GM15510 (cell line): Measurements from ENCODE around the gene CTNNA2.

ENCODE experiments used
- POLR2A ChIP-seq: IDR thresholded peaks from 3 replicates; pipeline ENCODE4 v1.6.1; 2011; ENCODE audit warnings: borderline replicate concordance; ENCODE audit not compliant: insufficient read length; ENCODE audit errors: extremely low read depth

CTNNA2 gene

DNA sequence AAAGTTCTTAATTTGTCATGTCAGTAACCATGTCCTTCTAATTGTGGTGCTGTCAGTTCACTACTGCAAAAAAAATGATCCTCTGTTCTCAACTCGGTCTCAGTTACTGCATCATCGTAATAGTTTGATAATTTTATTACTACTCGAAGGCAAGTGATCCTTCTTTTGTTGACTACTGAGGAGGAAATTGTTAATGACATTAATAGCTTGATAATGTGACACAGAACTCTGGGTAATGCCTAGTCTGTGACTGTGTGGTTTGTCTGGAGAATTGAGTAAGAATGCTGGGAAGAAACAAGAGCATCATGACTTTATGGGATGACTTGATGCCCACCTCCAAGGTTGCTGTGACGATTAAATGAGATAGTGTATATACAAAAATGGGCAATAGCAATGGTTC, 524.5 kb downstream of the CTNNA2 start:
- no peak for TF ChIP-seq POLR2A

DNA sequence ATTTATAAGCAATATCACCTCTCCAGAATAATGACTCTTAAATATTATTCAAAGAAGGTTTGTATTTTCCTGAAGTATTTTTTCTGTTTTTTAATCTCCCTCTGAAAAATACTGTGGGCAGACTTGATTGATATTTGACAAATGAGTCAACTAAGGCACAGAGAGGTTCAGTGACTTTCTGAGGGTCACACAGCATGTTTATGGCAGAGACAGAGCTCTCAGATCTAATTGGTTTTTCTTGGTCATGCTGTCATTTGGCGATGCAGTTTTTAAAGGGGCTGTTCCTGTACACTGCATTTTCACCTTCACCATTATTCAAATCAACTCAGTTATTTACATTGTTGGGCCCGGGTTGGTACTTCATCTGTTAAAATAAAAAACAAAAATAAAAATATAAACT, 527.4 kb downstream of the CTNNA2 start:
- TF ChIP-seq POLR2A: no peak

DNA sequence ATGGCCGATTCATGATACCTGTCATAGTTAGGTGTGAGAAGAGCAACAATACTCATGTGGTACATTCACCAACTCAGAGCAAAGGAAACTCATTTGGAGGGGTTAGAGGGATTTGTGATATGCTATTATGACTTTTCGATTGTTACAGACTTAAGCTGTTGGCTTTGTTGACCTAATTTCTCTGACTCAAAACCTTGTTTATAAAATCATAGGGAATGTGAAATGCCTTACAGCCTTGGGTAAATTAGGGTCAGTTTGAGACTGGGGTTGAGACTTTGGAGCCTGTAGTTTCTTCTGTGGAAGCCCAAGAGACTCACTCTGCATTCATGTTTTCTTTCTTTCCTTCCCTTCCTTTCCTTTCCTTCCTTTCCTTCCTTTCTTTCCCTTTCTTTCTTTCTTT, 529.8 kb downstream of the CTNNA2 start:
- TF ChIP-seq POLR2A: no peak

DNA sequence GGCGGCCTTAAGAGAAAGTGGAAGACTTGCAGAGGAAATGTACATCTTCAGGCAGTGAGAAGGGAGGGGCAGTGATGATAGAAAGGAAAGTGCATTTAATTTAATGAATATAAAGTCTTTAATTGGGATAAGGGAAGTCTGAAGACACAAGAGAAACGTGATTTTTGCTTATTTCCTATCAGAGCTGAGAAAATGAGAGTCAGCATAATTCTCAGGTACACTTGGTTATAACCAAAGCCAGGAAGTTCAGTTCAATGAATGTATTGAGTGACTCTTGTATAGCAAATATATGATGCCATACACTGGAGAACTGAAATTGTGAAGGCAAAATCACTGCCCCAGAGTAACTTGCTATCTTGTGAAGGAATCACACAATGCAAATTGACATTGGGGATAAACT, 535.4 kb downstream of the CTNNA2 start:
- no peak for TF ChIP-seq POLR2A

DNA sequence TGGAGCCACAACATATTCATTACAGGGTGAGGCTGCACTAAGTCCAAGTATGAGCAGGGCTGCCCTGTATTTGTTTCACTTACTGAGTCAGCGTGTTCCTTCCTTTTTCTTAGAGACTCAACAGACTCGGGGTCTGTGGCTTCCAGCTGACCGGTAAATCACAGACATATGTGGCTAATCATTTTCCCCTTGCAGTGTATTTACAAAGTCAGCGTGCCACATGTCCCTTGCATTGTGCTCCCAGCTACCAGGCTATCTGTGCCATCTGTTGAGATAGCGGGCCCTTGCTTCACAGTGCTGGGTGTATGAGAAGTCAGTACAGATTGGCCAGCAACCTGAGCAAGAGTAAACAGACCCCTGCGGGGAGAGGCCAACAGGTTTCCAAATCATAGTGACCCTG, 537.4 kb downstream of the CTNNA2 start:
- no peak for TF ChIP-seq POLR2A

DNA sequence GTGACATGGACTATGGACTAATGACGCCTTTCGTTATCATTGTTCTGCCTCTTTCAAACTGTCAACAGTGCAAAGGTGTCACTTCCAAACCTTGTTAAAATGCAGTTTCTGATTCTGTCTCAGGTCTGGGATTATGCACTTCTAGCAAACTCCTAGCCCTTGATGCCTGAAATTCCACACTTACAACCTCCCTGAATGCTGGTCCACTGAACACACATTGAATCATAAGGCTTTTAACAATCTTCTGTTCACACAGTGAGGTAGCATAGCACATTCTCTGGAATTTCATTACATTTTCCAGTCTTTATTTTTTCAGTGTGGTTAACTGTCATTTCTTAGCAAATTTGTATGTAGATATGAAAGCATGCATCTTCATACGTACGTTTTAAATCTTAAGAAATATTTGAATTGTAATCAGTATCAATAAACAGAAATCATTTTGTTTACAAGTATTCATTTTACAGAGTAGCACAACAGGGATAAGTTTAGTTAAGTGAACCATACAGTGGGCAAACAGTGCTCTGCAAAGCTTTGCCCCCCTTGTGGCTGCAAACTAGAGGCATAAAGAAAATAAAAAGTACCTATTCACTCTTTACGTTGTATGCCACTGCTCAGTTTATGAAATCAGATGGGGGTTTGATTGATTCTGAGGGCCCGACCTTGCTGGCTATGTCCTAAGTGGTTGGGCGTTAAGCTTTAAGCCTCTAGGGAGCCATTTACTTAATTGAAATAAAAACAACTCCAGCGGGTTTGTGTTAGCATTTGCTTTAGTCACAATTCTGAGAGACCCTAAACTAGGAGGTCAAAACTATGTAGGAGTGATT, 540.9 kb downstream of the CTNNA2 start:
- TF ChIP-seq POLR2A: no peak

DNA sequence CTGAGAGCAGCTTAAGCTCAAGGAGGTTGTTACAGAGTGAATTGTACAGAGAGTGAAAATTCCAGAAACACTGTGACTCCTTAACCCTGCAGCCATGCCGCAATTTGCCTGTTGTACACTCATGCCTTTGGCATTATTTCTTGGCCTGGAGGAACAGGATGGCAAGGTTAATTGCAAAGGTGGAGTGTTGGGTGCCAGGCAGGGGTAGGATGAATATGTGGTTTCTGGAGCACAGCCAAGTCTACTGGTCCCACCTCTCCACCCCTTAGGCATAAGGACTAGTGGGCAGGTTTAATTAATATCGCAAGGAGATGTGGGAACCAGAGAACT, 541.5 kb downstream of the CTNNA2 start:
- no peak for TF ChIP-seq POLR2A

DNA sequence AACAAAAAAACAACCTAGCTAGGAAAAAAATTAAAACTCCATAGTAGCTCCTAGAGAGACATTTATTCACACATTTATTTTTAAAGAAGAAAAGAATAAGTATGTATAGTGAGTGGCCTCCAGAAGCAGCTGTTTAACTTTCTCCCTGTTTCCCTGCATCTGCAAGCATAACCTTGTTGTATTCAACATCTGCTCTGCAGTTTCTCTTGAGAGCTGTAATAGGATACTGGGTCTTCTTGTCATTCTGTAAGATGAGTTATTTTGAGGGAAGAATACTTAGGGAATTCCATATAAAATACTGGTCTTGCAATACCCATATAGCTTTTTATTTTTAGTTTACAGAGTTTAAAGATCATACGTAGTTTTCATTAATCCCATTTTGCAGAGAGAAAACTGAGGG, 545.1 kb downstream of the CTNNA2 start:
- TF ChIP-seq POLR2A: no peak

DNA sequence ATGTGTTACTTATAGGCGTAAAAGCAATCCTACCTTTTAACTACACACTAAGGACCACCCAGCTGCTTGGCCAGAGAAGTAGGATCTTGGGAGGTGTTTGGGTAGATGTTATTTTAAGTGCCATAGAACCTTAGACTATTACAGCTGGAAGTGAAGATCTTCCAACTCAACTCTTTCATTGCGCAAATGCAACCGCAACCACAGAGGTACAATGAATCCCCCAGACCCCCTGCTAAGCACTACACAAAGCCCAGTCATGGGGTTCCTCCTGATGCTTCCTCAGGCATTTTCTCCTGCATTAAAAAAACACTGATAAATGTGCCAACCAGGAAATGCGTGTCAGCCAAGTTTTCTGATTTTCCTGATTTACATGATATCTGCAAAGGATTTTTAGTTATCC, 545.7 kb downstream of the CTNNA2 start:
- TF ChIP-seq POLR2A: no peak

DNA sequence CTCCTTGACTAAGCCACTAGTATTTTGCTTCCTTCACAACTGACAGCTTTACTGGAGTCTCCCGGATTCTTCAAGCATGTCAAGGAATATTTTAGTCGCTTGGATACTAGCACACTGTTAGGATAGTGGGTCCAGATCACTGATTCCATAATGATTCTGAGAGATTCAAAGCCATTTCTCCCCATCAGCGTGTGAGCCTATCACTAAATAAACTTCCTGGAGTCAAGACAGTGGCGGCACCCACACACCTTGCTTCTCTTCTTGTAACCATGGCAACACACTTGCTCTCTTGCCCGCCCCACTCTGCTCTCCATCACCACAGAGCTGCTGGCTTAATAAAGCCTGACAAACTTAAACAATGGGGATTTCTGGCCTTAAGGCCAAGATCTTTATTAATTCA, 546.6 kb downstream of the CTNNA2 start:
- no peak for TF ChIP-seq POLR2A

DNA sequence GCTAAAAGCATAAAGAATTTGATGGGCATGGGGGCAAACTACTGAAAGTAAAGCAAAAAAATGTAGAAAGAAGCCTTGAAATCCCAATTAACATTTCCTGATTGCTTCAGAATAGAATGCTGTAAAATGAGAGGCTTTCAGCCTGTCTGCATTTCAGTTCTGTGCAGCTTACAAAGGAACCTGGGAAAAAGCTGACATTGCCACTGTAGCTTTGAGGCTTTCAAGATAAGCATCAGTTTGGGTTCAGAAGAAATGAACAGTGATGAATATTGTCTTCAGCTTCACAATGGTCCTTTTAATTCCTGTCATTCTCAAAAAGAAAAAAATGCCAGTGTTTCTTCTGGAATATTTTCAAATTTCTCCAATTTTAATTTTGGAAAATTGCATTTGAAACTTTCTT, 549.0 kb downstream of the CTNNA2 start:
- no peak for TF ChIP-seq POLR2A

DNA sequence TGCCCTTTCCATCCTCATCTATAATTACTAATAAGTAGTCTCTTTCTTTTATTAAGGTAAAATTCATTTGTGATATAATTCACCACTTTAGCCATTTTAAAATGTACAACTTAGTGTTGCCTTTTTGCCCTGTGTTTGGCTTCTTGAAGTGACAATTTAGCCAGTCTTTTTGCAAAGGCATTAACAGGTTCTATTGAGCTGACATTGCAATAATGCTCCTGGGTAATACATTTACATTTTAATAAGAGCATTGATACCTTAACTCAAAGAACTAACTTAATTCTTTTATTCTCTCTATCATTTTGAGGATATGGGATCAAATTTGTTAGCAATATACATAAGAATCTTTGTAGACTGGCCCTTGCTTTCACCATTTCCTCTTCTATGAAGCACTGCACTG, 549.4 kb downstream of the CTNNA2 start:
- no peak for TF ChIP-seq POLR2A

DNA sequence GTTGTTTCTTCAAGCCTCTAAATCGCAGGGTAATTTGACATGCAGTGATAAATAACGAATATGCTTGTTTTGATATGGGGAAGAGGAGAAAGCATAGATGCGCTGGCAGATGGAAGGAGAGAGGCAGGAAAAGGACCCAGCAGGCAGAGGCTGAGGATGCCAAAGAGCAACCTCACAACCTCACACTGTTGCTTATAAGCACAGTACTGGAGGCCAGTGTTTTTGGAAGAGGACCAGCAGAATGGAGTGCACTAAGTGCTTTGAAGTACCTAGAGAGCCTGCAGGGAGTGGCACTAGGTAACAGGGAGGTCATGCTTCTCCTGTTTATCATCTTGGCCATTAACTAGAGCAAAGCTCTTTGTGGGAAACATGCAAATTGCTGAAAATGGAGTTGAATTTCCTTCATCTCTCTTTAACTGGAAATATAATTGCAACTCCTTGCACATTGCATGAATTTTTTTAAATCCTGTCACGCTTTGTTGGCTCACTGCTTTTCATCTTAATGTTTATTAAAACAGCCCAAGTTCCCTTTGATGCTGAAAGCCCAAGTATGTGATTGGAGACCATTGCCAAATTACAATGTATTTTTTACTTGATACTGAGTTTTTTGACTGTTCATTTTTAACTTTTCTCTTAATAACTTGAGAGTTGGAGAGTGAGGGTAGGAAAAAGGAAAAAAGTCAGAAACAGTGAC, 555.3 kb downstream of the CTNNA2 start:
- no peak for TF ChIP-seq POLR2A

DNA sequence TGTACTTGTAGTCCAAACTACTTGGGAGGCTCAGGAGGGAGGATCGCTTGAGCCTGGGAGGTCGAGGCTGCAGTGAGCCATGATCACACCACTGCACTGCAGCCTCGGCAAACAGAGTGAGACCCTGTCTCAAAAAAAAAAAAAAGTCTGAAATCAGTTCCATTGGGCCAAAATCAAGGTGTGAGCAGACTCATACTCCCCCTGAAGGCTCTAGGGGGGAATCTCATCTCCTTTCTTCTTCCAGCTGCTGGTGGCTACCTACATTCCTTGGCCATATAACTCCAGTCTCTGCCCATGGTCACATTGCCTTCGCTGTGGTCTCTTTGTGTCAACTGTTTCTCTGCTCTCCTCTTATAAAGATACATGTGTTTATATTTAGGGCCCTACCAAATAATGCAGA, 557.7 kb downstream of the CTNNA2 start:
- TF ChIP-seq POLR2A: no peak

DNA sequence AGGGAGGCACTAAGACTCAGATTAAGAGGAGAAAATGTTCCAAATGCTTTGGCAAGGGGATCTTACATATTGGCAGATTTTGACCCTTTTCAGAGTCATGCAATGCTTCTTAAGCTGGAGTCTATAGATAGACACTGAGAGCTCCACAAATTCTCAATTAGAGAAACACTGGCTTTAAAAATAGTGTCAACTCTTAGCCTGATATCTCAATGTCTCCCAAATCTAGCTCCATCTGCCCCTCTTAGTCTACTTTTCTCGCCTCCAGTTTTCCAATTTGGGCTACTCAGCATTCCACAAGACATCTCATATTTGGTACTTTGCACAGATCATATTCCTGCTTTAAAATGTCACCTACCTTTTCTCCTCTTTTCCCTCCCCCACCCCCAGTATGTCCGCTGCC, 559.1 kb downstream of the CTNNA2 start:
- no peak for TF ChIP-seq POLR2A

DNA sequence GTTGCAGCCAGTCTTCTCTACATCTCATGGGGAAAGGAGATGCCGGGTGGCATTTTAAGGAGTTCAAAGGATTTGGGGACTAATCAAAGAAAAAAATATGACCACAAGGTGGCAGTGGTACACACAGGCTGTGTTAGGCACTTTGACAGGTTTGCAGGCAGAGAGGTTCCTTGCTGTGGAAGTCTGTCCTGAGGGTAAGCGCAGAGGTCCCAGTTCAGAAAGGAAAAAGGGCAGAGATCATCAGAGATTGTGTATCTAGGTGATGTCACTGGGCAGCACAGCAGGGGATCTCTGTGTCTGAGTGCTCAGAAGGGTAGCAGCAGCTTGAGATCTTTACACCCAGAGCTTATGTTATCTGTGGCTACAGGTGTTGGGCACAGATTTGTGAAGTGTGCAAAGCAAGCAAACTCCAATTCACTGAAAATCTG, 560.3 kb downstream of the CTNNA2 start:
- TF ChIP-seq POLR2A: no peak

DNA sequence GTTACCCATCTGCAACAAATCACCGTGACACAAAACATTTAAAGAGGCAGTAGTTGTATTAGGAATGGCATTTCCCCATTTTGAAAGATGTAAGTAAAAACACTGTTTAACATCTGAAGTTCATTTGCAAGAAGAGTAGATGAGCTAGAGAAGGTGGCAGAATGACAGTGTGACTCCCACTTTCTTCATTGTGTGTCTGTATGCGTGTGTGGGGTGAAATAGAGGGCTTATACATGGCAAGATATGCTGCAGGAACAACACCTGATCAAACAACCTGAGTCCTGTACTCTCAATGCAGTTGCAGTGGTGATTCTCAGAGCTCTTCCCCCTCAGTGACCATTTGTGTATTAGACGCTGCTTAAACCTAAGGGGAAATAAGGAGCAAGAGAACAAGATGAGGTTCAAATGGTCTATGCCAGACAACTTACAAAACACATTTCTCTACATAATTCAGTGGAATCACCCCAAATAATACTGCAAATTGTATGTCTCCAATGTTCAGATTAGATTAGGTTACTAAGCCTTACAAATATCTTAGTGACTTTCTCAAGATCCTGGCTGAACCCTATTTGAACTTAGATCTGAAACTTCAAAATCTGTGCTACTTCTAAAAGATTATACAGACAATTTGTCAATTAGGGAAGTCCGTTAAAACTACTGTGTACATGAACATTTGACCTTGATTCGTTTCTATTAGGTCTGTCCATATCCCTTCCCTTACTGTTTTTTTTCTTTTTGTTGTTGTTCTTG, 561.6 kb downstream of the CTNNA2 start:
- no peak for TF ChIP-seq POLR2A

DNA sequence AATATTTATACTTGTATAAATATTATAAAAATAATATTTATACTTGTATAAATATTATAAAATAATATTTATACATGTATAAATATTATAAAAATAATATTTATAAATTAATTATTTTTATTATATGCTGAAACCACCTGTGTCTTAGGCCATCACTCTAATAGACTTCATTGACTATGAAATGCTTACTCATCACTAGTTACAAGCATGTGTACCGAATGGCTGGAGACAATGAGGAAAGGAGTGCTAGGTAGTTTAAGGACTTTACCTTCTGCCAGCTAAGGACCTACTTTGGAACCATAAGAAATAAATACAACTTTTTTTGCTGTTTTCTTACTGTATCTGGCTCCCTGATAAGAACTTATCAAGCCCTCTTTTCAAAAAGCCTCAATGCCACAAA, 562.9 kb downstream of the CTNNA2 start:
- no peak for TF ChIP-seq POLR2A
